ENCODE measurements around the gene MRPS33.
"Not testable (repeated sequence)": the region's sequence is repeated elsewhere in the genome, so short reads cannot be mapped to it uniquely, and the experiment has no call there.

The MRPS33 gene

GRCh38 chr7:141038100-141038499 lies 23.3 kb upstream of the MRPS33 start:
- H3K27me3 ChIP-seq (ENCODE audit: control insufficient read depth in 1 of 2, insufficient read depth in 2 of 2, low read length in 2 of 2); H3K27ac ChIP-seq (ENCODE audit: low read length); H3K4me3 ChIP-seq (ENCODE audit: low read length in 2 of 2); H3K4me1 ChIP-seq (ENCODE audit: control insufficient read depth, insufficient read depth, low read length); H3K9me3 ChIP-seq (ENCODE audit: control insufficient read depth in 2 of 2, low read length in 2 of 2); H3K9ac ChIP-seq (ENCODE audit: low read length in 2 of 2); H3K36me3 ChIP-seq (ENCODE audit: control insufficient read depth in 2 of 2, insufficient read depth in 2 of 2, low read length in 2 of 2): not testable (repeated sequence)

GRCh38 chr7:141032539-141033323 lies 18.0 kb upstream of the MRPS33 start:
- H3K27me3 ChIP-seq (ENCODE audit: control insufficient read depth in 1 of 2, insufficient read depth in 2 of 2, low read length in 2 of 2); H3K4me1 ChIP-seq (ENCODE audit: control insufficient read depth, insufficient read depth, low read length); H3K9me3 ChIP-seq (ENCODE audit: control insufficient read depth in 2 of 2, low read length in 2 of 2); H3K36me3 ChIP-seq (ENCODE audit: control insufficient read depth in 2 of 2, insufficient read depth in 2 of 2, low read length in 2 of 2); H3K27ac ChIP-seq (ENCODE audit: low read length); H3K4me3 ChIP-seq (ENCODE audit: low read length in 2 of 2); H3K9ac ChIP-seq (ENCODE audit: low read length in 2 of 2): not testable (repeated sequence)

GRCh38 chr7:141028767-141029166 lies 14.0 kb upstream of the MRPS33 start:
- H3K9ac ChIP-seq (ENCODE audit: low read length in 2 of 2), result no peak overlapping the region
- H3K27me3 ChIP-seq (ENCODE audit: control insufficient read depth in 1 of 2, insufficient read depth in 2 of 2, low read length in 2 of 2), result no peaks in the 10 kb centered on the region
- H3K4me1 ChIP-seq (ENCODE audit: control insufficient read depth, insufficient read depth, low read length), result no peaks in the 10 kb centered on the region
- H3K27ac ChIP-seq (ENCODE audit: low read length), result no peak overlapping the region
- no peaks in the 10 kb centered on the region for H3K36me3 ChIP-seq (ENCODE audit: control insufficient read depth in 2 of 2, insufficient read depth in 2 of 2, low read length in 2 of 2)
- H3K4me3 ChIP-seq (ENCODE audit: low read length in 2 of 2), result no peak overlapping the region
- no peaks in the 10 kb centered on the region for H3K9me3 ChIP-seq (ENCODE audit: control insufficient read depth in 2 of 2, low read length in 2 of 2)

GRCh38 chr7:141027043-141027442 lies 12.3 kb upstream of the MRPS33 start:
- Histone ChIP-seq H3K36me3 (ENCODE audit: control insufficient read depth in 2 of 2, insufficient read depth in 2 of 2, low read length in 2 of 2) (no peaks in the 10 kb centered on the region), H3K27me3 (ENCODE audit: control insufficient read depth in 1 of 2, insufficient read depth in 2 of 2, low read length in 2 of 2) (no peaks in the 10 kb centered on the region), H3K4me3 (ENCODE audit: low read length in 2 of 2) (no peak overlapping the region), H3K4me1 (ENCODE audit: control insufficient read depth, insufficient read depth, low read length) (no peaks in the 10 kb centered on the region), H3K27ac (ENCODE audit: low read length) (no peak overlapping the region), H3K9me3 (ENCODE audit: control insufficient read depth in 2 of 2, low read length in 2 of 2) (no peaks in the 10 kb centered on the region), H3K9ac (ENCODE audit: low read length in 2 of 2) (no peak overlapping the region)

- no peak overlapping the region for H3K4me3 ChIP-seq (ENCODE audit: low read length in 2 of 2)
- no peaks in the 10 kb centered on the region for H3K4me1 ChIP-seq (ENCODE audit: control insufficient read depth, insufficient read depth, low read length)
- H3K36me3 ChIP-seq (ENCODE audit: control insufficient read depth in 2 of 2, insufficient read depth in 2 of 2, low read length in 2 of 2), result no peaks in the 10 kb centered on the region
Observed at GRCh38 chr7:141024668-141025067, 9.9 kb upstream of the MRPS33 start.

GRCh38 chr7:141023295-141023694 lies 8.5 kb upstream of the MRPS33 start:
- Histone ChIP-seq H3K27ac (ENCODE audit: low read length) (no peak overlapping the region), H3K4me1 (ENCODE audit: control insufficient read depth, insufficient read depth, low read length) (no peaks in the 10 kb centered on the region), H3K36me3 (ENCODE audit: control insufficient read depth in 2 of 2, insufficient read depth in 2 of 2, low read length in 2 of 2) (no peaks in the 10 kb centered on the region)

More at GRCh38 chr7:141024668-141025067, 9.9 kb upstream of the MRPS33 start:
- Histone ChIP-seq H3K9me3 (ENCODE audit: control insufficient read depth in 2 of 2, low read length in 2 of 2) (no peaks in the 10 kb centered on the region), H3K27me3 (ENCODE audit: control insufficient read depth in 1 of 2, insufficient read depth in 2 of 2, low read length in 2 of 2) (no peaks in the 10 kb centered on the region), H3K9ac (ENCODE audit: low read length in 2 of 2) (no peak overlapping the region), H3K27ac (ENCODE audit: low read length) (no peak overlapping the region)

GRCh38 chr7:141017555-141017954 lies 2.8 kb upstream of the MRPS33 start:
- H3K9me3 ChIP-seq (ENCODE audit: control insufficient read depth in 2 of 2, low read length in 2 of 2), result no peaks in the 10 kb centered on the region
- no peak overlapping the region for H3K4me3 ChIP-seq (ENCODE audit: low read length in 2 of 2)
- H3K4me1 ChIP-seq (ENCODE audit: control insufficient read depth, insufficient read depth, low read length), result no peaks in the 10 kb centered on the region
- H3K36me3 ChIP-seq (ENCODE audit: control insufficient read depth in 2 of 2, insufficient read depth in 2 of 2, low read length in 2 of 2), result no peaks in the 10 kb centered on the region
- peaks cover 0 to 6% of the 10 kb centered on the region in 2 donors for H3K27me3 ChIP-seq (ENCODE audit: control insufficient read depth in 1 of 2, insufficient read depth in 2 of 2, low read length in 2 of 2)
- H3K27ac ChIP-seq (ENCODE audit: low read length), result no peak overlapping the region
- H3K9ac ChIP-seq (ENCODE audit: low read length in 2 of 2), result no peak overlapping the region

More at GRCh38 chr7:141023295-141023694, 8.5 kb upstream of the MRPS33 start:
- peaks cover 0 to 4% of the 10 kb centered on the region in 2 donors for H3K27me3 ChIP-seq (ENCODE audit: control insufficient read depth in 1 of 2, insufficient read depth in 2 of 2, low read length in 2 of 2)
- H3K9ac ChIP-seq (ENCODE audit: low read length in 2 of 2), result no peak overlapping the region
- no peak overlapping the region for H3K4me3 ChIP-seq (ENCODE audit: low read length in 2 of 2)
- no peaks in the 10 kb centered on the region for H3K9me3 ChIP-seq (ENCODE audit: control insufficient read depth in 2 of 2, low read length in 2 of 2)

GRCh38 chr7:141016349-141016748 lies 1.6 kb upstream of the MRPS33 start:
- H3K9me3 ChIP-seq (ENCODE audit: control insufficient read depth in 2 of 2, low read length in 2 of 2), result no peaks in the 10 kb centered on the region
- H3K27ac ChIP-seq (ENCODE audit: low read length), result no peak overlapping the region
- H3K27me3 ChIP-seq (ENCODE audit: control insufficient read depth in 1 of 2, insufficient read depth in 2 of 2, low read length in 2 of 2), result peaks cover 0 to 6% of the 10 kb centered on the region in 2 donors
- no peak overlapping the region for H3K4me3 ChIP-seq (ENCODE audit: low read length in 2 of 2)
- no peak overlapping the region for H3K9ac ChIP-seq (ENCODE audit: low read length in 2 of 2)
- H3K36me3 ChIP-seq (ENCODE audit: control insufficient read depth in 2 of 2, insufficient read depth in 2 of 2, low read length in 2 of 2), result no peaks in the 10 kb centered on the region
- H3K4me1 ChIP-seq (ENCODE audit: control insufficient read depth, insufficient read depth, low read length), result no peaks in the 10 kb centered on the region

- Histone ChIP-seq H3K4me3 (ENCODE audit: low read length in 2 of 2) (peak overlapping the region; percentile 89 to 94), H3K27me3 (ENCODE audit: control insufficient read depth in 1 of 2, insufficient read depth in 2 of 2, low read length in 2 of 2) (peaks cover 0 to 6% of the 10 kb centered on the region in 2 donors), H3K9me3 (ENCODE audit: control insufficient read depth in 2 of 2, low read length in 2 of 2) (no peaks in the 10 kb centered on the region), H3K36me3 (ENCODE audit: control insufficient read depth in 2 of 2, insufficient read depth in 2 of 2, low read length in 2 of 2) (peaks cover 4 to 6% of the 10 kb centered on the region in 2 donors), H3K4me1 (ENCODE audit: control insufficient read depth, insufficient read depth, low read length) (no peaks in the 10 kb centered on the region), H3K27ac (ENCODE audit: low read length) (peak overlapping the region; percentile 88), H3K9ac (ENCODE audit: low read length in 2 of 2) (peak overlapping the region; percentile 80 to 84)
Observed at GRCh38 chr7:141014125-141014523, 628 bp downstream of the MRPS33 start.

- Histone ChIP-seq H3K36me3 (ENCODE audit: control insufficient read depth in 2 of 2, insufficient read depth in 2 of 2, low read length in 2 of 2) (peaks cover 4 to 7% of the 10 kb centered on the region in 2 donors), H3K4me3 (ENCODE audit: low read length in 2 of 2) (no peak overlapping the region), H3K4me1 (ENCODE audit: control insufficient read depth, insufficient read depth, low read length) (no peaks in the 10 kb centered on the region), H3K9me3 (ENCODE audit: control insufficient read depth in 2 of 2, low read length in 2 of 2) (no peaks in the 10 kb centered on the region), H3K9ac (ENCODE audit: low read length in 2 of 2) (no peak overlapping the region), H3K27ac (ENCODE audit: low read length) (no peak overlapping the region), H3K27me3 (ENCODE audit: control insufficient read depth in 1 of 2, insufficient read depth in 2 of 2, low read length in 2 of 2) (peaks cover 0 to 3% of the 10 kb centered on the region in 2 donors)
Observed at GRCh38 chr7:141013345-141013715, 1.4 kb downstream of the MRPS33 start.

GRCh38 chr7:141012696-141013344 lies 1.9 kb downstream of the MRPS33 start:
- Histone ChIP-seq H3K27ac (ENCODE audit: low read length) (no peak overlapping the region), H3K4me1 (ENCODE audit: control insufficient read depth, insufficient read depth, low read length) (no peaks in the 10 kb centered on the region), H3K9me3 (ENCODE audit: control insufficient read depth in 2 of 2, low read length in 2 of 2) (no peaks in the 10 kb centered on the region), H3K9ac (ENCODE audit: low read length in 2 of 2) (no peak overlapping the region), H3K4me3 (ENCODE audit: low read length in 2 of 2) (no peak overlapping the region), H3K27me3 (ENCODE audit: control insufficient read depth in 1 of 2, insufficient read depth in 2 of 2, low read length in 2 of 2) (no peaks in the 10 kb centered on the region), H3K36me3 (ENCODE audit: control insufficient read depth in 2 of 2, insufficient read depth in 2 of 2, low read length in 2 of 2) (peaks cover 4 to 8% of the 10 kb centered on the region in 2 donors)
